ENCODE results near the gene RPL22. TPM values are rescaled to one million over a fixed set of nuclear protein-coding genes. Genes with fewer than 3 reads are reported as not detected.

Gene RPL22
- total and polyA plus RNA-seq, 2 of the 8 experiments (the other 6 are each of a cell fraction or from before 2014, with no cell fraction given): 133 to 521 TPM

GRCh38 chr1:6205849-6206519 lies 6.6 kb upstream of the RPL22 start, which contains the start of gene RNF207 (continued):
- no peak for TF ChIP-seq CHD7 (IDR thresholded peaks at IDR 0.05; ENCODE audit: insufficient replicate concordance, low read length)
- TF ChIP-seq CHD2 (IDR thresholded peaks at IDR 0.05; ENCODE audit: low read length): no peak
- TF ChIP-seq JUN (IDR thresholded peaks at IDR 0.05; ENCODE audit: low read depth, low read length): no peak
- TF ChIP-seq PHF8 (conservative IDR thresholded peaks at IDR 0.05; ENCODE audit: low read depth, low read length): peak; percentile 46; the same call in 1 of the 2 replicates
- no peak for TF ChIP-seq E2F6 (IDR thresholded peaks at IDR 0.05)
- no peak for TF ChIP-seq SP4 (IDR thresholded peaks at IDR 0.05; ENCODE audit: low read length)
- no peak for TF ChIP-seq SIX5 (IDR thresholded peaks at IDR 0.05; ENCODE audit: low read depth, low read length)
- TF ChIP-seq TAF1 (IDR thresholded peaks at IDR 0.05; ENCODE audit: low read depth, low read length): peak; percentile 40; the same call in 1 of the 2 replicates
- TF ChIP-seq CBX8 (IDR thresholded peaks at IDR 0.05; ENCODE audit: borderline replicate concordance, low read depth, low read length): no peak
- no peak for TF ChIP-seq GABPA (IDR thresholded peaks at IDR 0.05; ENCODE audit: borderline replicate concordance, insufficient read depth, low read length)
- TF ChIP-seq NRF1 (IDR thresholded peaks at IDR 0.05; ENCODE audit: low read depth, low read length): no peak
